PC-3 (cell line): Measurements from ENCODE around the gene NACC2. TPM values are rescaled to one million over a fixed set of nuclear protein-coding genes. Genes with fewer than 3 reads are reported as not detected.

Experiments
- ATAC-seq: fragments of 200-7000 bp; cut with Tn5 transposase; 2 replicates; pipeline ENCODE4 v1.9.1; 2020; ENCODE audit warnings: mild to moderate bottlenecking, moderate library complexity
- BruUV-seq: library from RNA; stranded (reverse); fragments of 400-500 nt; replicated peaks from 2 replicates; lab custom pipeline; 2021; lab: Mats Ljungman, UMichigan
- CTCF ChIA-PET: fragments of 300-600 bp; sonication (Branson Sonifier 250); formaldehyde crosslinking; loops from one replicate; lab custom pipeline; 2022; ENCODE audit warnings: antibody characterized with exemption; lab: Charles Lee
- POLR2A ChIA-PET: fragments of 300-600 bp; sonication (Branson Sonifier 250); formaldehyde crosslinking; loops from one replicate; lab custom pipeline; 2022; ENCODE audit warnings: antibody characterized with exemption; ENCODE audit not compliant: unreplicated experiment; lab: Charles Lee
- DNase-seq: peaks from one replicate; pipeline ENCODE4 v3.0.0-alpha.2; 2015
- H2AFZ ChIP-seq: fragments of 300-600 bp; sonication (generic); 2 replicates; pipeline ENCODE4 v1.6.0; 2016; ENCODE audit warnings: antibody characterized with exemption, low read length
- H3F3A ChIP-seq: fragments of 300-600 bp; sonication (generic); one replicate; pipeline ENCODE4 v1.6.0; 2017; ENCODE audit warnings: antibody characterized with exemption, low read length, control low read depth, mild to moderate bottlenecking; ENCODE audit not compliant: unreplicated experiment
- H3K27ac ChIP-seq: fragments of 300-600 bp; sonication (generic); 2 replicates; pipeline ENCODE4 v1.5.1; 2016; ENCODE audit warnings: mild to moderate bottlenecking, low read length
- H3K27me3 ChIP-seq: fragments of 300-600 bp; sonication (generic); 2 replicates; pipeline ENCODE4 v1.6.1; 2016; ENCODE audit warnings: low read length, mixed read lengths
- H3K36me3 ChIP-seq: fragments of 300-600 bp; sonication (generic); 2 replicates; pipeline ENCODE4 v1.6.1; 2016; ENCODE audit warnings: low read depth, mixed run types, low read length, mixed read lengths
- H3K4me1 ChIP-seq: fragments of 300-600 bp; sonication (generic); 2 replicates; pipeline ENCODE4 v1.5.1; 2016; ENCODE audit warnings: low read length; ENCODE audit not compliant: insufficient read depth
- H3K4me2 ChIP-seq: fragments of 300-600 bp; sonication (generic); 2 replicates; pipeline ENCODE4 v1.6.0; 2016; ENCODE audit warnings: low read length
- H3K4me3 ChIP-seq: fragments of 300-600 bp; sonication (generic); 2 replicates; pipeline ENCODE4 v1.5.1; 2016; ENCODE audit warnings: mild to moderate bottlenecking, low read length, mixed read lengths
- H3K79me2 ChIP-seq: fragments of 300-600 bp; sonication (generic); 2 replicates; pipeline ENCODE4 v1.6.1; 2017; ENCODE audit warnings: low read length, mixed read lengths
- H3K9ac ChIP-seq: fragments of 300-600 bp; sonication (generic); 2 replicates; pipeline ENCODE4 v1.6.0; 2016; ENCODE audit warnings: mild to moderate bottlenecking, low read length
- H3K9me2 ChIP-seq: fragments of 300-600 bp; sonication (generic); replicated peaks from 2 replicates; pipeline ENCODE4 v1.6.1; 2016; ENCODE audit warnings: mixed run types, low read length, mixed read lengths
- H3K9me3 ChIP-seq: fragments of 300-600 bp; sonication (generic); 2 replicates; pipeline ENCODE4 v1.6.1; 2016; ENCODE audit warnings: low read length, mixed read lengths
- H4K20me1 ChIP-seq: fragments of 300-600 bp; sonication (generic); 2 replicates; pipeline ENCODE4 v1.6.1; 2016; ENCODE audit warnings: low read length, mixed read lengths
- CTCF ChIP-seq: fragments of 300-600 bp; sonication (generic); conservative IDR thresholded peaks from 2 replicates; pipeline ENCODE4 v1.5.1; 2017; ENCODE audit warnings: antibody characterized with exemption, low read depth, mild to moderate bottlenecking, low read length
- EZH2 ChIP-seq: fragments of 300-600 bp; sonication (generic); IDR thresholded peaks from one replicate; pipeline ENCODE4 v1.6.1; 2017; ENCODE audit warnings: antibody characterized with exemption, mild to moderate bottlenecking, low read length; ENCODE audit not compliant: unreplicated experiment
- EZH2phosphoT487 ChIP-seq: fragments of 300-600 bp; sonication (generic); IDR thresholded peaks from 2 replicates; pipeline ENCODE4 v1.6.1; 2018; ENCODE audit warnings: mild to moderate bottlenecking, antibody characterized with exemption, low read length, borderline replicate concordance
- intact Hi-C: fragments of 100-400 bp; cut with micrococcal nuclease; formaldehyde crosslinking; loops from 2 replicates; pipeline ENCODE4 v1.9.0; 2023
- total RNA-seq: library from RNA; depleted of rRNA; stranded (reverse); fragments of >200 nt; gene quantifications from 2 replicates; pipeline ENCODE4 v1.2.3, GENCODE V29; 2014

Gene NACC2
- total RNA-seq, 1 experiment from 2014 or later, result 12.3 TPM

DNA sequence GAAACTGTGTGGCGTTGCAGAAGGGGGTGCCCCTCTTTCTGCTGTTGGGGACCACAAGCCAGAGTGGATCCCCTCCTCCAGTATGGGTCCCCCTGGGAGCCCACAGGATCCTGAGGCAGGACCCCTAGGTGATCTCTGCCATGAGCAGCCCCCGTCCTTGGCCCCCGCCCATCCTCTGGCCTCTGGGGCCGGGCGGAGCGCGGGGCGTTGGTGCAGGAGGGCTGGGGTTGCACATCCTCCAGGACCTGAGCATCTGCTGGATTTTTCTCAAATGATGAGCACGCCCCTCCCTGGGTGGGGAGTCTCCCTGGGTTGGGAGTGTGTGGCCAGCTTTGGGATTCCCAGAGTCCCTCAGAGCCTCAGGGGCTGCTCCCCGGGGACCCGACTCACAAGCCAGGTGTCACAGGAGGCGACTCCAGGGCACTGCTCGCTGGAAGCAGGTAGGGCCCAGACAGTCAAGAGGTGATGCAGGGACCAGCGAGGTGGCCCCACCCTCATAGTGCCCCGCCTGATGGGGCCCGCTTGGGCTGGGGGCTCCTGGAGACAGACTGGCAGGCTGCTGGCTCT, 107.2 kb downstream of the NACC2 start:
- no peaks in the 10 kb centered on the region for H3K9me3 ChIP-seq
- no peak overlapping the region for H3K27ac ChIP-seq
- POLR2A ChIA-PET, result no interaction called here
- H4K20me1 ChIP-seq, result no peaks in the 10 kb centered on the region
- no peaks in the 10 kb centered on the region for H3K36me3 ChIP-seq
- DNase-seq, result no peak
- no peak overlapping the region for H3K4me3 ChIP-seq
- H3K4me2 ChIP-seq, result no peak overlapping the region
- no peak for ATAC-seq
- no peak for TF ChIP-seq EZH2phosphoT487
- TF ChIP-seq CTCF, result no peak
- TF ChIP-seq EZH2, result no peak
- H3K27me3 ChIP-seq, result peaks cover 17% of the 10 kb centered on the region
- H2AFZ ChIP-seq, result no peak overlapping the region
- no peaks in the 10 kb centered on the region for H3K9me2 ChIP-seq
- H3F3A ChIP-seq, result no peaks in the 10 kb centered on the region
- CTCF ChIA-PET, result no interaction called here
- no peak overlapping the region for H3K9ac ChIP-seq
- H3K4me1 ChIP-seq, result peaks cover 11% of the 10 kb centered on the region
- no peaks in the 10 kb centered on the region for H3K79me2 ChIP-seq
- intact Hi-C loops, result no loop called here
- BruUV-seq, result no TSS peak

GRCh38 chr9:135986605-135987004, 108.5 kb downstream of the NACC2 start:
- POLR2A ChIA-PET, result no interaction called here
- H3K27ac ChIP-seq, result no peak overlapping the region
- no peak overlapping the region for H2AFZ ChIP-seq
- H3K27me3 ChIP-seq, result peaks cover 17% of the 10 kb centered on the region
- H3K9ac ChIP-seq, result no peak overlapping the region
- intact Hi-C loops, result no loop called here
- H3K36me3 ChIP-seq, result no peaks in the 10 kb centered on the region
- no TSS peak for BruUV-seq
- H3K4me2 ChIP-seq, result no peak overlapping the region
- no peaks in the 10 kb centered on the region for H3K4me1 ChIP-seq
- ATAC-seq (no peak), DNase-seq (no peak)
- CTCF ChIA-PET, result no interaction called here
- no peak overlapping the region for H3K4me3 ChIP-seq
- no peaks in the 10 kb centered on the region for H3K79me2 ChIP-seq
- no peaks in the 10 kb centered on the region for H3K9me2 ChIP-seq
- TF ChIP-seq CTCF (no peak), EZH2 (no peak), EZH2phosphoT487 (no peak)
- no peaks in the 10 kb centered on the region for H3F3A ChIP-seq
- H4K20me1 ChIP-seq, result no peaks in the 10 kb centered on the region
- H3K9me3 ChIP-seq, result no peaks in the 10 kb centered on the region

GRCh38 chr9:135985889-135986288, 109.2 kb downstream of the NACC2 start:
- H3K4me1 ChIP-seq, result no peaks in the 10 kb centered on the region
- BruUV-seq, result no TSS peak
- no peak overlapping the region for H3K4me2 ChIP-seq
- peaks cover 17% of the 10 kb centered on the region for H3K27me3 ChIP-seq
- POLR2A ChIA-PET, result no interaction called here
- no peaks in the 10 kb centered on the region for H3K9me3 ChIP-seq
- intact Hi-C loops, result no loop called here
- no peaks in the 10 kb centered on the region for H4K20me1 ChIP-seq
- no peaks in the 10 kb centered on the region for H3F3A ChIP-seq
- H3K27ac ChIP-seq, result no peak overlapping the region
- no peaks in the 10 kb centered on the region for H3K79me2 ChIP-seq
- TF ChIP-seq CTCF (no peak), EZH2phosphoT487 (no peak), EZH2 (no peak)
- no peak overlapping the region for H3K4me3 ChIP-seq
- no peaks in the 10 kb centered on the region for H3K9me2 ChIP-seq
- no peaks in the 10 kb centered on the region for H3K36me3 ChIP-seq
- no peak overlapping the region for H3K9ac ChIP-seq
- CTCF ChIA-PET, result no interaction called here
- ATAC-seq (no peak), DNase-seq (no peak)
- no peak overlapping the region for H2AFZ ChIP-seq
